ENCODE measurements around the gene HMHB1. TPM values are rescaled to one million over a fixed set of nuclear protein-coding genes. Genes with fewer than 3 reads are reported as not detected.

The HMHB1 gene
- total and polyA plus RNA-seq, 9 of the 15 experiments (the other 6 are each of a cell fraction or from before 2014, with no cell fraction given) = not detected

GRCh38 chr5:143788401-143788800 lies 23.6 kb upstream of the HMHB1 start:
- Histone ChIP-seq H2AFZ (ENCODE audit: low read depth, low read length) (no peak overlapping the region), H4K20me1 (replicated peaks; ENCODE audit: control insufficient read depth, insufficient read depth, low read length) (no peaks in the 10 kb centered on the region), H3K27ac (ENCODE audit: extremely low read depth, low read depth, low read length) (no peak overlapping the region), H3K4me3 (no peak overlapping the region), H3K9ac (ENCODE audit: insufficient read depth in 1 of 2, low read depth in 2 of 2, low read length in 2 of 2) (no peak overlapping the region), H3K9me1 (ENCODE audit: control insufficient read depth, insufficient read depth, low read length) (no peaks in the 10 kb centered on the region), H3K4me1 (replicated peaks in 1 of 2; ENCODE audit: control insufficient read depth in 2 of 2, insufficient read depth in 2 of 2, low read length in 2 of 2) (no peaks in the 10 kb centered on the region), H3K4me2 (ENCODE audit: insufficient read depth, low read length) (no peak overlapping the region), H3K27me3 (ENCODE audit: control insufficient read depth in 2 of 2, insufficient read depth in 2 of 2, low read length in 2 of 2) (no peaks in the 10 kb centered on the region), H3K9me3 (replicated peaks; ENCODE audit: control insufficient read depth, insufficient read depth, low read depth, low read length) (no peaks in the 10 kb centered on the region), H3K36me3 (ENCODE audit: control insufficient read depth, insufficient read depth, low read length) (no peaks in the 10 kb centered on the region), H3K79me2 (ENCODE audit: control insufficient read depth, insufficient read depth, low read length) (no peaks in the 10 kb centered on the region)
- TF ChIP-seq ESRRB (CRISPR knock-in tag; IDR thresholded peaks at IDR 0.05; ENCODE audit: borderline replicate concordance) = no peak
- TF ChIP-seq GABPB2 (CRISPR knock-in tag; conservative IDR thresholded peaks at IDR 0.05) = no peak
- no peak for TF ChIP-seq ZNF23 (CRISPR knock-in tag; IDR thresholded peaks at IDR 0.05)
- TF ChIP-seq CBX8 (IDR thresholded peaks at IDR 0.05; ENCODE audit: borderline replicate concordance, extremely low read depth, low read depth, low read length, poor library complexity, severe bottlenecking) = no peak
- no peak for TF ChIP-seq JUNB (CRISPR knock-in tag; conservative IDR thresholded peaks at IDR 0.05)
- TF ChIP-seq NFIC (IDR thresholded peaks at IDR 0.05) = no peak
- no peak for TF ChIP-seq SMARCA5 (IDR thresholded peaks at IDR 0.05)
- TF ChIP-seq TARDBP (IDR thresholded peaks at IDR 0.05) = no peak
- TF ChIP-seq MTA1 (IDR thresholded peaks at IDR 0.05; ENCODE audit: borderline replicate concordance) = no peak
- TF ChIP-seq ZKSCAN8 (CRISPR knock-in tag; IDR thresholded peaks at IDR 0.05) = no peak
- no peak for TF ChIP-seq MEIS2 (IDR thresholded peaks at IDR 0.05; ENCODE audit: partially characterized antibody)
- no peak for TF ChIP-seq TCF15 (CRISPR knock-in tag; IDR thresholded peaks at IDR 0.05)
- TF ChIP-seq GTF2E2 (tag; IDR thresholded peaks at IDR 0.05) = no peak
- TF ChIP-seq MECOM (CRISPR knock-in tag; IDR thresholded peaks at IDR 0.05) = no peak
- TF ChIP-seq SMARCB1 (IDR thresholded peaks at IDR 0.05; ENCODE audit: insufficient read length, low read depth) = no peak
- ChIA-PET CTCF (ENCODE audit: low intra/inter-chr PET ratio) (no interaction called here), POLR2A (no interaction called here)
- FAIRE-seq (no peak), DNase-seq (ENCODE audit: extremely low read depth in 1 of 4, low spot score in 3 of 4) (no peak), ATAC-seq (no peak)
- intact Hi-C loops (cut with micrococcal nuclease) = no loop called here
- WGBS (ENCODE audit: insufficient coverage, low coverage, missing lambda C conversion rate) = 0% methylated on average over 1 of the region's 1 CpG
- in situ Hi-C loops (cut with MboI) = no loop called here
- BruUV-seq (replicated peaks) = no TSS peak

Measured in K562 (cell line).